HL-60 (cell line): ENCODE measurements around the gene EHD1.
"Not testable (repeated sequence)": the region's sequence is repeated elsewhere in the genome, so short reads cannot be mapped to it uniquely, and the experiment has no call there.

ENCODE experiments used
- DNase-seq, 2 experiments: peaks; one replicate each; pipeline ENCODE4 v3.0.0-alpha.2; 2010 to 2020; ENCODE audit warnings: low read depth in 1 of 2, low spot score in 1 of 2
- H3K27ac ChIP-seq: fragments of 250-450 bp; sonication (Bioruptor Pico); replicated peaks from 2 replicates; pipeline ENCODE4 v1.5.1; 2020; ENCODE audit warnings: mild to moderate bottlenecking, moderate library complexity
- H3K27me3 ChIP-seq: fragments of 250-450 bp; sonication (Bioruptor Pico); 2 replicates; pipeline ENCODE4 v1.5.1; 2021; ENCODE audit warnings: mild to moderate bottlenecking, moderate library complexity; ENCODE audit not compliant: insufficient read depth, poor library complexity, severe bottlenecking
- H3K4me3 ChIP-seq: replicated peaks from 2 replicates; pipeline ENCODE4 v1.5.1; 2011; ENCODE audit warnings: mild to moderate bottlenecking, control low read depth, low read length; ENCODE audit not compliant: insufficient read depth
- GABPA ChIP-seq: IDR thresholded peaks from 2 replicates; pipeline ENCODE4 v1.6.1; 2012; ENCODE audit warnings: low read depth
- POLR2AphosphoS5 ChIP-seq: IDR thresholded peaks from 2 replicates; pipeline ENCODE4 v1.6.1; 2012; ENCODE audit warnings: low read depth
- SPI1 ChIP-seq: IDR thresholded peaks from 2 replicates; pipeline ENCODE4 v1.6.1; 2012; ENCODE audit warnings: low read depth, mild to moderate bottlenecking, borderline replicate concordance
- TF ChIP-seq, protein P1 (sequence below): IDR thresholded peaks from one replicate; pipeline ENCODE4 v1.5.1; 2011; ENCODE audit warnings: low read length, control low read depth, inconsistent platforms; ENCODE audit not compliant: insufficient read depth
- TF ChIP-seq, protein P2 (sequence below): IDR thresholded peaks from 2 replicates; pipeline ENCODE4 v1.6.1; 2012; ENCODE audit warnings: low read depth; ENCODE audit not compliant: insufficient replicate concordance

EHD1 gene

DNA sequence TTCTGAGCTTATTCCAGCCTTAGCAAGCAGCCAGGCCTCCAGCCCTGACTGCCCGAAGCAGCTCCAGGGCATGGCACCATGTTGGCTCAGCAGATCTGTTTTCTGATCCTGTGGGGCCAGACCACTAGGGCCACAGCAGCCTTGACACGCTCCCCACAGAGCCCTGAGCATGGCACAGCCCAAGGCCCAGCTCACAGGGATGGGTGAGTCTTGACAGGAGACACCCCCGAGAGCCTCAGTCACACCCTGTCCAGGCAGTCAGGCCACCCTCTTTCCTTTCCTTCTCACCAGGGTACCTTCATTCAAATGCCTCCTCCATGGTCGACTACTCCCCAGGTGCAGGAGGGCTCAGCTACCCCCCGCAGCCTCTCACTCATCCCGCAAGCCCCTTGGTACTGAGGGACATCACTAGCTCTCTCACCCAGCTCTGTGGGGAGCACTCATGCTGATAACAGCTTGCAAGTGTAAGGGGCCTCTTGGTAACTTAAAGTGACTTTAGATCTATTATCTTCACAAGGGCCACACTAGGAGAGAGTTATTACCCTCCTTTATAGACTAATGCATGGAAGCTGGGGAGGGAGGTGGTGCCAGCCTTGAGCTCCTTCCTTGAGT, 30.1 kb downstream of the EHD1 start:
- TF ChIP-seq, protein P1, sequence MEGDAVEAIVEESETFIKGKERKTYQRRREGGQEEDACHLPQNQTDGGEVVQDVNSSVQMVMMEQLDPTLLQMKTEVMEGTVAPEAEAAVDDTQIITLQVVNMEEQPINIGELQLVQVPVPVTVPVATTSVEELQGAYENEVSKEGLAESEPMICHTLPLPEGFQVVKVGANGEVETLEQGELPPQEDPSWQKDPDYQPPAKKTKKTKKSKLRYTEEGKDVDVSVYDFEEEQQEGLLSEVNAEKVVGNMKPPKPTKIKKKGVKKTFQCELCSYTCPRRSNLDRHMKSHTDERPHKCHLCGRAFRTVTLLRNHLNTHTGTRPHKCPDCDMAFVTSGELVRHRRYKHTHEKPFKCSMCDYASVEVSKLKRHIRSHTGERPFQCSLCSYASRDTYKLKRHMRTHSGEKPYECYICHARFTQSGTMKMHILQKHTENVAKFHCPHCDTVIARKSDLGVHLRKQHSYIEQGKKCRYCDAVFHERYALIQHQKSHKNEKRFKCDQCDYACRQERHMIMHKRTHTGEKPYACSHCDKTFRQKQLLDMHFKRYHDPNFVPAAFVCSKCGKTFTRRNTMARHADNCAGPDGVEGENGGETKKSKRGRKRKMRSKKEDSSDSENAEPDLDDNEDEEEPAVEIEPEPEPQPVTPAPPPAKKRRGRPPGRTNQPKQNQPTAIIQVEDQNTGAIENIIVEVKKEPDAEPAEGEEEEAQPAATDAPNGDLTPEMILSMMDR, result no peak
- TF ChIP-seq POLR2AphosphoS5, result no peak
- TF ChIP-seq, protein P2, sequence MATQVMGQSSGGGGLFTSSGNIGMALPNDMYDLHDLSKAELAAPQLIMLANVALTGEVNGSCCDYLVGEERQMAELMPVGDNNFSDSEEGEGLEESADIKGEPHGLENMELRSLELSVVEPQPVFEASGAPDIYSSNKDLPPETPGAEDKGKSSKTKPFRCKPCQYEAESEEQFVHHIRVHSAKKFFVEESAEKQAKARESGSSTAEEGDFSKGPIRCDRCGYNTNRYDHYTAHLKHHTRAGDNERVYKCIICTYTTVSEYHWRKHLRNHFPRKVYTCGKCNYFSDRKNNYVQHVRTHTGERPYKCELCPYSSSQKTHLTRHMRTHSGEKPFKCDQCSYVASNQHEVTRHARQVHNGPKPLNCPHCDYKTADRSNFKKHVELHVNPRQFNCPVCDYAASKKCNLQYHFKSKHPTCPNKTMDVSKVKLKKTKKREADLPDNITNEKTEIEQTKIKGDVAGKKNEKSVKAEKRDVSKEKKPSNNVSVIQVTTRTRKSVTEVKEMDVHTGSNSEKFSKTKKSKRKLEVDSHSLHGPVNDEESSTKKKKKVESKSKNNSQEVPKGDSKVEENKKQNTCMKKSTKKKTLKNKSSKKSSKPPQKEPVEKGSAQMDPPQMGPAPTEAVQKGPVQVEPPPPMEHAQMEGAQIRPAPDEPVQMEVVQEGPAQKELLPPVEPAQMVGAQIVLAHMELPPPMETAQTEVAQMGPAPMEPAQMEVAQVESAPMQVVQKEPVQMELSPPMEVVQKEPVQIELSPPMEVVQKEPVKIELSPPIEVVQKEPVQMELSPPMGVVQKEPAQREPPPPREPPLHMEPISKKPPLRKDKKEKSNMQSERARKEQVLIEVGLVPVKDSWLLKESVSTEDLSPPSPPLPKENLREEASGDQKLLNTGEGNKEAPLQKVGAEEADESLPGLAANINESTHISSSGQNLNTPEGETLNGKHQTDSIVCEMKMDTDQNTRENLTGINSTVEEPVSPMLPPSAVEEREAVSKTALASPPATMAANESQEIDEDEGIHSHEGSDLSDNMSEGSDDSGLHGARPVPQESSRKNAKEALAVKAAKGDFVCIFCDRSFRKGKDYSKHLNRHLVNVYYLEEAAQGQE, result no peak
- no peak for TF ChIP-seq SPI1
- TF ChIP-seq GABPA, result no peak
- Histone ChIP-seq H3K27me3 (no peaks in the 10 kb centered on the region), H3K4me3 (no peak overlapping the region), H3K27ac (peak overlapping the region; percentile 0; the same call in 1 of the 2 replicates)
- DNase-seq, result no peak

DNA sequence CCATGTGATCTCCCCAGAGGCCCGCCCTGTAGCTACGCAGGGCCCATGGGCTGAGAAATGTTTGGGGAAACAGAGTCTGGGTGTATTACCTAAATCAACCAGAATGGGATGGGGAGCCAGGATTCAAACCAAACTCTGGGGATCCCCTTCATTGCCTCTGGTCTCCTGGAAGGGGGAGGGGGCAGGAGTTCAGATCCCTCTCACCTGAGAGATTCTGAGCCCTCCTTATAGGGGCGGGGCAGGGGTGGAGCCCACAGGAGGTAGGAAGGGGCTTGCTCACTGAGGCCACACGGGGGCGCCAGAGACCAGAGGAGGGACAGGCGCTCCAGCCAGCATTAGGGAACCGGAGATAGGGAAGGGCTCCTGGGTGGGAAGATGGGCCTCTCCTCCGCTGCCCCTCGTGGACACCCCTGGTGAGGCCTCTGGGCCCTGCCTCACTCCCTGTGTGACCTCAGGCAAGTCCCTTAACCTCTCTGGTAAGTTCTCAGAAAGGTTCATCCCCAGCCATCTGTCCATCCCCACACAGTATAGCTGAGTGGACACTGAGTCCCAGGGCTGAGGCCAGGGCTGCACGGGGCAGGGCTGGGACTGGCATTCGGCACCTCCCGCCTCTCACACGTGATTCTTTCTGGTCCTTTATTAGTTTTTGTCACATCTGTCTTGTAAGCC, 31.3 kb downstream of the EHD1 start:
- H3K27me3 ChIP-seq, result no peaks in the 10 kb centered on the region
- no peak overlapping the region for H3K4me3 ChIP-seq
- peak; percentile 91 to 92 for DNase-seq
- TF ChIP-seq, protein P1, result peak; percentile 92
- no peak for TF ChIP-seq SPI1
- TF ChIP-seq, protein P2, result no peak
- no peak overlapping the region for H3K27ac ChIP-seq

DNA sequence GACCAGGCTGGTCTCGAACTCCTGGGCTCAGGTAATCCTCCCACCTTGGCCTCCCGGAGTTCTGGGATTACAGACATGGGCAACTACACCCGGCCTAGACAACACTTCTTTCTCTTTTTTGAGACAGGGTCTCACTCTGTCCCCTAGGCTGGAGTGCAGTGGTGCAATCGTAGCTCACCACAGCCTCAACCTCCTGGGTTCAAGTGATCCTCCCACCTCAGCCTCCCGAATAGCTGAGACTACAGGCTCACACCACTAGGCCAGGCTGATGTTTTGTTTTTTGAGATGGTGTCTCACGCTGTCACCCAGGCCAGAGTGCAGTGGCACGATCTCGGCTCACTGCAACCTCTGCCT, 32.7 kb downstream of the EHD1 start:
- H3K27me3 ChIP-seq, H3K27ac ChIP-seq, H3K4me3 ChIP-seq, DNase-seq: not testable (repeated sequence)

DNA sequence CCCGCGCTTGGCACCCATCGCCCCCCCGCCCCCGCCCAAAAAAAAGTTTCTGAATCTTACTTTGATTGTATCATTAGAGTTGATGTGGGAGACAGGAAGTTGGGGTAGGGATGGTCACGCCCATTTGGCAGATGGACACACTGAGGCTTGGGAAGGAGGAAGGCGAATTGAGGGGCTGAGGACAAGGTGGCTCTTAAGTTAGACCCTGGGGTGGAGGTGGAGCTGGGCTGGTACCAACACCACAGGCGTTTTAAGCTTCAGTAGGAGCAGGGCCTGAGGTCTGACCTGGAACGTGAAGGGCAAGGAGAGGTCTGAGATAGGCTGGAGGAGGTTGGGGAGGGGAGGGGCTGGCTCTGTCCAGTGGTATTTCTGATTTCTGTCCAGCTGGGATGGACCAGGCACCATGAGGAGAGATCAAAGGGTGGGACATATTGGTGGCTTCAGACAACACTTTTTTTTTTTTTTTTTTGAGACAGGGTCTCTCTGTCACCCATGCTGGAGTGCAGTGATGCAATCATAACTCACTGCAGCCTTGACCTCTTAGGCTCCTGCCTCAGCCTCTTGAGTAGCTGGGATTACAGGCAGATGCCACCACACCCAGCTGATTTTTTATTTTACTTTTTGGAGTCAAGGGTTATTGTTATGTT, 33.2 kb downstream of the EHD1 start:
- Histone ChIP-seq H3K4me3 (peak overlapping the region; percentile 48), H3K27ac (no peak overlapping the region), H3K27me3 (no peaks in the 10 kb centered on the region)
- no peak for DNase-seq
- TF ChIP-seq POLR2AphosphoS5 (no peak), SPI1 (no peak), GABPA (no peak)
- TF ChIP-seq, protein P2, result no peak
- TF ChIP-seq, protein P1, result no peak
